K562 (cell line): ENCODE measurements around the gene SERPINB11. TPM values are rescaled to one million over a fixed set of nuclear protein-coding genes. Genes with fewer than 3 reads are reported as not detected.

Experiments used
- ATAC-seq: fragments of 200-7000 bp; cut with Tn5 transposase; 3 replicates; pipeline ENCODE4 v1.9.1; 2020; ENCODE audit warnings: moderate library complexity
- BruUV-seq: library from RNA; stranded (reverse); fragments of 400-500 nt; replicated peaks from 2 replicates; lab custom pipeline; 2021; lab: Mats Ljungman, UMichigan
- CTCF ChIA-PET: fragments of 300-600 bp; formaldehyde crosslinking; extraction: SDS; loops from one replicate; lab custom pipeline; 2021; ENCODE audit warnings: low intra/inter-chr PET ratio; lab: Yijun Ruan, JAX
- POLR2A ChIA-PET: fragments of 300-600, 350-650 bp; sonication (Branson Sonifier 250); formaldehyde crosslinking; extraction: SDS; loops from one replicate; lab custom pipeline; 2021; ENCODE audit warnings: antibody characterized with exemption, inconsistent platforms; lab: Yijun Ruan, JAX
- DNase-seq, 4 experiments: peaks; one replicate each; pipeline versions ENCODE4 v3.0.0 to v3.0.0-alpha.2; 2011 to 2018; ENCODE audit warnings: low spot score in 3 of 4, mixed read lengths in 3 of 4; ENCODE audit errors: extremely low read depth in 1 of 4
- FAIRE-seq: peaks from 2 replicates; lab custom pipeline; 2011; peaks lifted over from hg19 to GRCh38; lab: Jason Lieb, UNC
- H2AFZ ChIP-seq: 2 replicates; pipeline ENCODE4 v1.6.0; 2011; ENCODE audit warnings: low read depth, low read length, control low read depth, inconsistent platforms
- H3K27ac ChIP-seq: fragments of 200-600 bp; 3 replicates; pipeline ENCODE4 v1.8.0; 2011; ENCODE audit warnings: low read depth, mild to moderate bottlenecking, control low read depth, inconsistent platforms, low read length, moderate library complexity, mixed read lengths; ENCODE audit errors: extremely low read depth
- H3K27me3 ChIP-seq, 2 experiments: fragments of 300-600 bp in 1 of 2; 2 replicates in 1 of 2; 3 replicates in 1 of 2; pipeline versions ENCODE4 v1.6.0 to v1.8.0; 2011; ENCODE audit warnings: inconsistent platforms in 2 of 2, low read length in 2 of 2, mild to moderate bottlenecking in 1 of 2, mixed read lengths in 1 of 2, moderate library complexity in 1 of 2; ENCODE audit not compliant: control insufficient read depth in 2 of 2, insufficient read depth in 2 of 2
- H3K36me3 ChIP-seq: fragments of 300-600 bp; 3 replicates; pipeline ENCODE4 v1.8.0; 2011; ENCODE audit warnings: mild to moderate bottlenecking, low read length, inconsistent platforms; ENCODE audit not compliant: control insufficient read depth, insufficient read depth
- H3K4me1 ChIP-seq, 2 experiments: fragments of 200-600 bp in 1 of 2; replicated peaks in 1 of 2; 2 replicates in 1 of 2; 3 replicates in 1 of 2; pipeline versions ENCODE4 v1.5.1 to v1.8.0; 2011; ENCODE audit warnings: inconsistent platforms in 2 of 2, low read length in 2 of 2, mild to moderate bottlenecking in 1 of 2, mixed read lengths in 1 of 2, moderate library complexity in 1 of 2; ENCODE audit not compliant: control insufficient read depth in 2 of 2, insufficient read depth in 2 of 2
- H3K4me2 ChIP-seq: 2 replicates; pipeline ENCODE4 v1.6.1; 2011; ENCODE audit warnings: low read length, control low read depth, inconsistent platforms, mixed read lengths; ENCODE audit not compliant: insufficient read depth
- H3K4me3 ChIP-seq: fragments of 200-600 bp; sonication (generic), shearing (Covaris generic); 2 replicates; pipeline ENCODE4 v1.5.1; 2016; ENCODE audit warnings: control low read depth, inconsistent platforms
- H3K79me2 ChIP-seq: fragments of 200-600 bp; 3 replicates; pipeline ENCODE4 v1.8.0; 2011; ENCODE audit warnings: low read length, inconsistent platforms; ENCODE audit not compliant: control insufficient read depth, insufficient read depth
- H3K9ac ChIP-seq, 2 experiments: 2 replicates each; pipeline versions ENCODE4 v1.6.0 to v1.6.1; 2011; ENCODE audit warnings: low read depth in 2 of 2, low read length in 2 of 2, control low read depth in 1 of 2, inconsistent platforms in 1 of 2, mild to moderate bottlenecking in 1 of 2, mixed read lengths in 1 of 2; ENCODE audit not compliant: insufficient read depth in 1 of 2
- H3K9me1 ChIP-seq: one replicate; pipeline ENCODE4 v1.6.0; 2011; ENCODE audit warnings: inconsistent platforms, mild to moderate bottlenecking, low read length, moderate library complexity; ENCODE audit not compliant: control insufficient read depth, insufficient read depth
- H3K9me3 ChIP-seq: replicated peaks from 2 replicates; pipeline ENCODE4 v1.5.1; 2011; ENCODE audit warnings: low read depth, low read length, inconsistent platforms; ENCODE audit not compliant: control insufficient read depth, insufficient read depth
- H4K20me1 ChIP-seq: replicated peaks from 2 replicates; pipeline ENCODE4 v1.6.1; 2011; ENCODE audit warnings: low read length, inconsistent platforms, mixed read lengths; ENCODE audit not compliant: control insufficient read depth, insufficient read depth
- CTCF ChIP-seq, 3 experiments: IDR thresholded peaks in 2 of 3; conservative IDR thresholded peaks in 1 of 3; 2 replicates each; pipeline ENCODE4 v1.5.1; 2011 to 2012; ENCODE audit warnings: low read length in 3 of 3, mild to moderate bottlenecking in 3 of 3, control low read depth in 2 of 3, improper control_type of control experiment in 1 of 3, inconsistent platforms in 1 of 3, low read depth in 1 of 3, mixed read lengths in 1 of 3, moderate library complexity in 1 of 3; ENCODE audit not compliant: insufficient read depth in 2 of 3
- CXXC5 ChIP-seq: fragments of 250-450 bp; sonication (Bioruptor Pico); IDR thresholded peaks from 2 replicates; pipeline ENCODE4 v1.8.0; 2022; ENCODE audit warnings: inconsistent platforms, mild to moderate bottlenecking, moderate library complexity
- DLX4 ChIP-seq: fragments of 250-450 bp; sonication (Bioruptor Pico); IDR thresholded peaks from 2 replicates; pipeline ENCODE4 v1.6.1; 2021; ENCODE audit warnings: mild to moderate bottlenecking
- EP300 ChIP-seq: IDR thresholded peaks from 2 replicates; pipeline ENCODE4 v1.6.1; 2012; ENCODE audit warnings: low read length, improper control_type of control experiment
- GABPB2 ChIP-seq: fragments of 250-450 bp; sonication (Bioruptor Pico); conservative IDR thresholded peaks from 2 replicates; pipeline ENCODE4 v1.5.1; 2021; ENCODE audit warnings: mild to moderate bottlenecking
- HCFC1 ChIP-seq: IDR thresholded peaks from 2 replicates; pipeline ENCODE4 v1.6.1; 2012; ENCODE audit warnings: low read depth, low read length, improper control_type of control experiment
- HMBOX1 ChIP-seq: sonication (generic); IDR thresholded peaks from 2 replicates; pipeline ENCODE4 v1.6.1; 2016
- KAT2B ChIP-seq: IDR thresholded peaks from one replicate; pipeline ENCODE4 v1.6.1; 2012; ENCODE audit warnings: low read depth, mild to moderate bottlenecking, control low read depth, inconsistent platforms, low read length, moderate library complexity
- MAFF ChIP-seq: IDR thresholded peaks from 2 replicates; pipeline ENCODE4 v1.6.1; 2012; ENCODE audit warnings: low read length, improper control_type of control experiment
- PHF21A ChIP-seq: fragments of 450-650 bp; IDR thresholded peaks from 2 replicates; pipeline ENCODE4 v1.6.1; 2017; ENCODE audit warnings: low read depth, borderline replicate concordance
- POLR2B ChIP-seq: fragments of 450-650 bp; IDR thresholded peaks from 2 replicates; pipeline ENCODE4 v1.6.1; 2018; ENCODE audit warnings: low read depth; ENCODE audit not compliant: partially characterized antibody
- SP2 ChIP-seq: IDR thresholded peaks from 2 replicates; pipeline ENCODE4 v1.6.1; 2011; ENCODE audit warnings: mild to moderate bottlenecking, low read depth, low read length, moderate library complexity; ENCODE audit not compliant: poor library complexity, severe bottlenecking; ENCODE audit errors: extremely low read depth
- XRCC5 ChIP-seq: fragments of 200-400 bp; formaldehyde crosslinking; IDR thresholded peaks from 2 replicates; pipeline ENCODE4 v1.6.1; 2017; ENCODE audit warnings: low read depth, mild to moderate bottlenecking, low read length
- ZNF121 ChIP-seq: sonication (generic); formaldehyde crosslinking; conservative IDR thresholded peaks from 2 replicates; pipeline ENCODE4 v1.8.0; 2022; ENCODE audit warnings: missing genetic modification reagents
- ZNF24 ChIP-seq: fragments of 450-650 bp; IDR thresholded peaks from 2 replicates; pipeline ENCODE4 v1.6.1; 2016
- WGBS: fragments of 100-300 bp; shearing (Covaris generic); methylation state at CpG from one replicate; pipeline ENCODE4 v1.1.6; 2016; ENCODE audit warnings: low coverage, mixed read lengths; ENCODE audit not compliant: insufficient coverage; ENCODE audit errors: missing lambda C conversion rate; 5-methylcytosine and 5-hydroxymethylcytosine counted together
- in situ Hi-C: fragments of 300-500 bp; cut with MboI; formaldehyde crosslinking; loops from 4 replicates; pipeline ENCODE4 v1.15.0; 2018; ENCODE audit warnings: inconsistent platforms, mixed read lengths
- intact Hi-C: fragments of 100-400 bp; cut with micrococcal nuclease; formaldehyde crosslinking; loops from 2 replicates; pipeline ENCODE4 v1.14.2; 2022
- polyA plus RNA-seq, 8 experiments: library from polyadenylated mRNA; depleted of rRNA in 4 of 8; stranded (reverse) in 5 of 8; unstranded in 3 of 8; fragments of >200 nt; fragmentation: Nextera tagmentation in 2 of 8; fragmentation: Illumina TruSeq in 1 of 8; extraction: Ambion mirVana in 2 of 8; extraction: Trizol in 1 of 8; gene quantifications; 2 replicates each; pipeline versions ENCODE4 v1.2.1 to v1.2.3, GENCODE V29; 2011 to 2014; ENCODE audit warnings: inconsistent platforms in 1 of 8, missing spikeins in 1 of 8
- total RNA-seq, 7 experiments: library from RNA; depleted of rRNA in 6 of 7; stranded (reverse); fragments of >200 nt in 6 of 7; fragmentation: Illumina TruSeq in 2 of 7; extraction: Trizol in 2 of 7; gene quantifications; 2 replicates each; pipeline versions ENCODE4 v1.2.1 to v1.2.3, GENCODE V29; 2011 to 2021; ENCODE audit warnings: low replicate concordance in 1 of 7

Gene SERPINB11
- total and polyA plus RNA-seq, 9 of the 15 experiments (the other 6 are each of a cell fraction or from before 2014, with no cell fraction given): not detected

GRCh38 chr18:63741769-63742168 lies 39.0 kb downstream of the SERPINB11 start:
- Histone ChIP-seq H3K9me1 (no peaks in the 10 kb centered on the region), H3K4me2 (no peak overlapping the region), H3K9me3 (no peaks in the 10 kb centered on the region), H3K79me2 (no peaks in the 10 kb centered on the region), H3K27ac (no peak overlapping the region), H4K20me1 (no peaks in the 10 kb centered on the region), H3K4me3 (no peak overlapping the region), H3K4me1 (no peaks in the 10 kb centered on the region), H3K9ac (no peak overlapping the region), H2AFZ (no peak overlapping the region), H3K36me3 (no peaks in the 10 kb centered on the region), H3K27me3 (no peaks in the 10 kb centered on the region)
- ChIA-PET CTCF (interaction anchor here (0.6 kb wide), 1 partner anchor 411 kb away, joined by 3 read pairs; no protein-coding TSS in a partner anchor), POLR2A (no interaction called here)
- DNase-seq: no peak
- in situ Hi-C loops: no loop called here
- no peak for ATAC-seq
- WGBS: 2% methylated on average over 4 of the region's 4 CpGs
- FAIRE-seq: no peak
- TF ChIP-seq CTCF (IDR thresholded peaks at IDR 0.05 in 2 of 3, conservative IDR thresholded peaks at IDR 0.05 in 1 of 3; ENCODE audit: insufficient read depth in 2 of 3, low read depth in 1 of 3, low read length in 3 of 3) (peak in 1 of 3 experiments; percentile 2; a peak in 1 of 6 replicates), PHF21A (no peak), POLR2B (no peak)
- intact Hi-C loops: no loop called here
- BruUV-seq: no TSS peak

GRCh38 chr18:63747006-63747405 lies 44.2 kb downstream of the SERPINB11 start:
- no peak for ATAC-seq
- Histone ChIP-seq H4K20me1 (no peaks in the 10 kb centered on the region), H3K27ac (no peak overlapping the region), H3K4me1 (no peaks in the 10 kb centered on the region), H3K27me3 (no peaks in the 10 kb centered on the region), H3K4me2 (no peak overlapping the region), H3K9ac (no peak overlapping the region), H3K4me3 (no peak overlapping the region), H3K9me3 (no peaks in the 10 kb centered on the region), H3K79me2 (no peaks in the 10 kb centered on the region), H2AFZ (no peak overlapping the region), H3K9me1 (no peaks in the 10 kb centered on the region), H3K36me3 (no peaks in the 10 kb centered on the region)
- intact Hi-C loops: no loop called here
- WGBS: 0% methylated on average over 2 of the region's 2 CpGs
- DNase-seq: no peak
- in situ Hi-C loops: no loop called here
- ChIA-PET POLR2A (no interaction called here), CTCF (no interaction called here)
- BruUV-seq: no TSS peak
- FAIRE-seq: no peak
- TF ChIP-seq HMBOX1 (no peak), DLX4 (CRISPR knock-in tag) (no peak), SP2 (no peak), ZNF24 (no peak), MAFF (no peak), ZNF121 (CRISPR knock-in tag) (no peak), GABPB2 (no peak), HCFC1 (no peak), XRCC5 (no peak), EP300 (no peak), KAT2B (no peak), CXXC5 (CRISPR knock-in tag) (no peak)
